ENCODE measurements around the gene MYO5B. TPM values are rescaled to one million over a fixed set of nuclear protein-coding genes. Genes with fewer than 3 reads are reported as not detected.
A peak's percentile ranks its signal among the peaks of the same experiment; 100 is the strongest.

MYO5B gene
- total RNA-seq, 1 experiment from 2014 or later = 32.1 TPM

DNA sequence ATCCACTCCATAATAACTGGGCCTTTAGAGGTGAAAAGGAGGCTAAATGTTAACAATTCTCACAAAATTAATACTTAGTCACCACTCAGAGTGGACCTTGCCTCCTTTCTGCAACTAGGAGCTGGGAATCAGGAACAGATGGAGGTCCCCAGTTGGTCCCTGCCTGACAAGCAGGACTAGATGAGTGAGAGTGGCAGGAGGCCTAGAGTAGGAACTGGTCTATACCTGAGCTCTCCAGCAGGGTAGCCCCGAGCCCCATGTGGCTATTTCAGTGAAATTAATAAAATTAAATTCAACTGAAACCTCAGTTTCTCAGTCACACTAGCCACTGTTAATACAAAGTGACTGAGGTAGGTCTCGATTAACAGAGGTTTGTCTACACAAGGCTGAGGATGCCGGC, 150.5 kb downstream of the MYO5B start:
- H3K4me1 ChIP-seq (ENCODE audit: control insufficient read depth in 1 of 2, insufficient read depth in 2 of 2, low read length in 2 of 2) = no peaks in the 10 kb centered on the region
- no peaks in the 10 kb centered on the region for H4K20me1 ChIP-seq (ENCODE audit: insufficient read depth)
- no peak overlapping the region for H3K4me2 ChIP-seq (ENCODE audit: low read length)
- TF ChIP-seq ZFX (IDR thresholded peaks at IDR 0.05) (no peak), FOSL1 (IDR thresholded peaks at IDR 0.05; ENCODE audit: low read depth) (no peak), POLR2AphosphoS5 (IDR thresholded peaks at IDR 0.05; ENCODE audit: low read depth, low read length) (no peak)
- TF ChIP-seq, protein P1, sequence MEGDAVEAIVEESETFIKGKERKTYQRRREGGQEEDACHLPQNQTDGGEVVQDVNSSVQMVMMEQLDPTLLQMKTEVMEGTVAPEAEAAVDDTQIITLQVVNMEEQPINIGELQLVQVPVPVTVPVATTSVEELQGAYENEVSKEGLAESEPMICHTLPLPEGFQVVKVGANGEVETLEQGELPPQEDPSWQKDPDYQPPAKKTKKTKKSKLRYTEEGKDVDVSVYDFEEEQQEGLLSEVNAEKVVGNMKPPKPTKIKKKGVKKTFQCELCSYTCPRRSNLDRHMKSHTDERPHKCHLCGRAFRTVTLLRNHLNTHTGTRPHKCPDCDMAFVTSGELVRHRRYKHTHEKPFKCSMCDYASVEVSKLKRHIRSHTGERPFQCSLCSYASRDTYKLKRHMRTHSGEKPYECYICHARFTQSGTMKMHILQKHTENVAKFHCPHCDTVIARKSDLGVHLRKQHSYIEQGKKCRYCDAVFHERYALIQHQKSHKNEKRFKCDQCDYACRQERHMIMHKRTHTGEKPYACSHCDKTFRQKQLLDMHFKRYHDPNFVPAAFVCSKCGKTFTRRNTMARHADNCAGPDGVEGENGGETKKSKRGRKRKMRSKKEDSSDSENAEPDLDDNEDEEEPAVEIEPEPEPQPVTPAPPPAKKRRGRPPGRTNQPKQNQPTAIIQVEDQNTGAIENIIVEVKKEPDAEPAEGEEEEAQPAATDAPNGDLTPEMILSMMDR (IDR thresholded peaks at IDR 0.05 in 2 of 3, conservative IDR thresholded peaks at IDR 0.05 in 1 of 3; ENCODE audit: borderline replicate concordance in 1 of 3, insufficient read depth in 1 of 3, low read depth in 2 of 3, low read length in 2 of 3) = peak in 2 of 3 experiments; percentile 25 to 31; a peak in 2 of 6 replicates
- no peaks in the 10 kb centered on the region for H3K79me2 ChIP-seq (ENCODE audit: insufficient read depth, low read length)
- POLR2A ChIA-PET = no interaction called here
- BruUV-seq (replicated peaks) = no TSS peak
- RAD21 ChIA-PET (ENCODE audit: low non-redundant PET in 1 of 2, low total read pairs in 2 of 2, uncharacterized antibody in 2 of 2, unreplicated experiment in 2 of 2) = no interaction called here
- CTCF ChIA-PET = interaction anchor here (1.3 kb wide), 1 partner anchor 159 kb away, joined by 5 read pairs; no protein-coding TSS in a partner anchor
- no peak overlapping the region for H3K4me3 ChIP-seq (replicated peaks in 1 of 2; ENCODE audit: low read depth in 1 of 2, low read length in 2 of 2)
- H3K36me3 ChIP-seq (ENCODE audit: control insufficient read depth in 1 of 2, insufficient read depth in 2 of 2, low read length in 2 of 2) = no peaks in the 10 kb centered on the region
- no peak overlapping the region for H2AFZ ChIP-seq (ENCODE audit: low read depth, low read length, poor library complexity, severe bottlenecking)
- intact Hi-C loops (cut with micrococcal nuclease) = no loop called here
- no peaks in the 10 kb centered on the region for H3K9me3 ChIP-seq (ENCODE audit: control insufficient read depth in 1 of 2, insufficient read depth in 1 of 2, low read depth in 1 of 2, low read length in 2 of 2)
- H3K27me3 ChIP-seq (ENCODE audit: insufficient read depth, low read length) = no peaks in the 10 kb centered on the region
- H3K9ac ChIP-seq (ENCODE audit: low read length) = no peak overlapping the region
- H3K27ac ChIP-seq (ENCODE audit: low read depth, low read length) = no peak overlapping the region
- no peak for DNase-seq (ENCODE audit: low read depth, low spot score)
- H3K9me2 ChIP-seq (ENCODE audit: insufficient read depth) = no peaks in the 10 kb centered on the region
- ATAC-seq = peak; percentile 90

DNA sequence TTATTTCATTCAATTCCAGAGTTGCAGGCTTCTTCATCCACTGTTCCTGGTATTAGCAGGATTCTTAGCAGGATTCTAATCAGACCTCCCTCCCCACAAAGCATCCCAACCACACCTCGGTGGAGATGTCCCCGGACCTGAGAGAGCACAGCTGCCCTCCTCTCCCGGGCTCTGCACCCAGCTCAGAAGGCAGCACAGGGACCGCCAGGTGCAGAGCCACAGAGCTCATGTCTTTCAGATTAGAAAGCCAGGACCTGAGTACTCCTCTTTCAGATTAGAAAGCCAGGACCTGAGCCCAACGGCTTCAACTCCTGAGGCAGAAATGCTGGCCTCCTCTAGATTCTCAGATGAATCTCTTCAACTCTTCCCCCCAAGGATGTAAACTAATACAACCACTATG, 152.3 kb downstream of the MYO5B start:
- H3K36me3 ChIP-seq (ENCODE audit: control insufficient read depth in 1 of 2, insufficient read depth in 2 of 2, low read length in 2 of 2) = no peaks in the 10 kb centered on the region
- ATAC-seq (no peak), DNase-seq (ENCODE audit: low read depth, low spot score) (no peak)
- no TSS peak for BruUV-seq (replicated peaks)
- intact Hi-C loops (cut with micrococcal nuclease) = no loop called here
- POLR2A ChIA-PET = no interaction called here
- H3K4me3 ChIP-seq (replicated peaks in 1 of 2; ENCODE audit: low read depth in 1 of 2, low read length in 2 of 2) = no peak overlapping the region
- peaks cover 6 to 10% of the 10 kb centered on the region in 2 experiments for H3K4me1 ChIP-seq (ENCODE audit: control insufficient read depth in 1 of 2, insufficient read depth in 2 of 2, low read length in 2 of 2)
- no peak overlapping the region for H3K9ac ChIP-seq (ENCODE audit: low read length)
- H3K9me2 ChIP-seq (ENCODE audit: insufficient read depth) = no peaks in the 10 kb centered on the region
- no peaks in the 10 kb centered on the region for H3K27me3 ChIP-seq (ENCODE audit: insufficient read depth, low read length)
- no peaks in the 10 kb centered on the region for H4K20me1 ChIP-seq (ENCODE audit: insufficient read depth)
- CTCF ChIA-PET = no interaction called here
- no peak overlapping the region for H3K4me2 ChIP-seq (ENCODE audit: low read length)
- H3K79me2 ChIP-seq (ENCODE audit: insufficient read depth, low read length) = no peaks in the 10 kb centered on the region
- no peak overlapping the region for H2AFZ ChIP-seq (ENCODE audit: low read depth, low read length, poor library complexity, severe bottlenecking)
- no peaks in the 10 kb centered on the region for H3K9me3 ChIP-seq (ENCODE audit: control insufficient read depth in 1 of 2, insufficient read depth in 1 of 2, low read depth in 1 of 2, low read length in 2 of 2)
- H3K27ac ChIP-seq (ENCODE audit: low read depth, low read length) = no peak overlapping the region
- RAD21 ChIA-PET (ENCODE audit: low non-redundant PET in 1 of 2, low total read pairs in 2 of 2, uncharacterized antibody in 2 of 2, unreplicated experiment in 2 of 2) = no interaction called here
- TF ChIP-seq TCF7L2 (IDR thresholded peaks at IDR 0.05; ENCODE audit: borderline replicate concordance, extremely low read depth, insufficient read depth, insufficient read length) (no peak), EZH2 (IDR thresholded peaks at IDR 0.05) (no peak), ZFX (IDR thresholded peaks at IDR 0.05) (no peak), EGR1 (IDR thresholded peaks at IDR 0.05; ENCODE audit: low read depth) (no peak), EZH2phosphoT487 (IDR thresholded peaks at IDR 0.05; ENCODE audit: borderline replicate concordance) (no peak), POLR2AphosphoS5 (IDR thresholded peaks at IDR 0.05; ENCODE audit: low read depth, low read length) (no peak), JUND (IDR thresholded peaks at IDR 0.05) (no peak), CEBPB (IDR thresholded peaks at IDR 0.05; ENCODE audit: low read depth) (no peak)
- TF ChIP-seq, protein P2, sequence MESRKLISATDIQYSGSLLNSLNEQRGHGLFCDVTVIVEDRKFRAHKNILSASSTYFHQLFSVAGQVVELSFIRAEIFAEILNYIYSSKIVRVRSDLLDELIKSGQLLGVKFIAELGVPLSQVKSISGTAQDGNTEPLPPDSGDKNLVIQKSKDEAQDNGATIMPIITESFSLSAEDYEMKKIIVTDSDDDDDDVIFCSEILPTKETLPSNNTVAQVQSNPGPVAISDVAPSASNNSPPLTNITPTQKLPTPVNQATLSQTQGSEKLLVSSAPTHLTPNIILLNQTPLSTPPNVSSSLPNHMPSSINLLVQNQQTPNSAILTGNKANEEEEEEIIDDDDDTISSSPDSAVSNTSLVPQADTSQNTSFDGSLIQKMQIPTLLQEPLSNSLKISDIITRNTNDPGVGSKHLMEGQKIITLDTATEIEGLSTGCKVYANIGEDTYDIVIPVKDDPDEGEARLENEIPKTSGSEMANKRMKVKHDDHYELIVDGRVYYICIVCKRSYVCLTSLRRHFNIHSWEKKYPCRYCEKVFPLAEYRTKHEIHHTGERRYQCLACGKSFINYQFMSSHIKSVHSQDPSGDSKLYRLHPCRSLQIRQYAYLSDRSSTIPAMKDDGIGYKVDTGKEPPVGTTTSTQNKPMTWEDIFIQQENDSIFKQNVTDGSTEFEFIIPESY (IDR thresholded peaks at IDR 0.05; ENCODE audit: extremely low read depth, insufficient replicate concordance, low read length) = no peak
- TF ChIP-seq, protein P3, sequence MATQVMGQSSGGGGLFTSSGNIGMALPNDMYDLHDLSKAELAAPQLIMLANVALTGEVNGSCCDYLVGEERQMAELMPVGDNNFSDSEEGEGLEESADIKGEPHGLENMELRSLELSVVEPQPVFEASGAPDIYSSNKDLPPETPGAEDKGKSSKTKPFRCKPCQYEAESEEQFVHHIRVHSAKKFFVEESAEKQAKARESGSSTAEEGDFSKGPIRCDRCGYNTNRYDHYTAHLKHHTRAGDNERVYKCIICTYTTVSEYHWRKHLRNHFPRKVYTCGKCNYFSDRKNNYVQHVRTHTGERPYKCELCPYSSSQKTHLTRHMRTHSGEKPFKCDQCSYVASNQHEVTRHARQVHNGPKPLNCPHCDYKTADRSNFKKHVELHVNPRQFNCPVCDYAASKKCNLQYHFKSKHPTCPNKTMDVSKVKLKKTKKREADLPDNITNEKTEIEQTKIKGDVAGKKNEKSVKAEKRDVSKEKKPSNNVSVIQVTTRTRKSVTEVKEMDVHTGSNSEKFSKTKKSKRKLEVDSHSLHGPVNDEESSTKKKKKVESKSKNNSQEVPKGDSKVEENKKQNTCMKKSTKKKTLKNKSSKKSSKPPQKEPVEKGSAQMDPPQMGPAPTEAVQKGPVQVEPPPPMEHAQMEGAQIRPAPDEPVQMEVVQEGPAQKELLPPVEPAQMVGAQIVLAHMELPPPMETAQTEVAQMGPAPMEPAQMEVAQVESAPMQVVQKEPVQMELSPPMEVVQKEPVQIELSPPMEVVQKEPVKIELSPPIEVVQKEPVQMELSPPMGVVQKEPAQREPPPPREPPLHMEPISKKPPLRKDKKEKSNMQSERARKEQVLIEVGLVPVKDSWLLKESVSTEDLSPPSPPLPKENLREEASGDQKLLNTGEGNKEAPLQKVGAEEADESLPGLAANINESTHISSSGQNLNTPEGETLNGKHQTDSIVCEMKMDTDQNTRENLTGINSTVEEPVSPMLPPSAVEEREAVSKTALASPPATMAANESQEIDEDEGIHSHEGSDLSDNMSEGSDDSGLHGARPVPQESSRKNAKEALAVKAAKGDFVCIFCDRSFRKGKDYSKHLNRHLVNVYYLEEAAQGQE (IDR thresholded peaks at IDR 0.05; ENCODE audit: low read depth) = no peak
- TF ChIP-seq, protein P4, sequence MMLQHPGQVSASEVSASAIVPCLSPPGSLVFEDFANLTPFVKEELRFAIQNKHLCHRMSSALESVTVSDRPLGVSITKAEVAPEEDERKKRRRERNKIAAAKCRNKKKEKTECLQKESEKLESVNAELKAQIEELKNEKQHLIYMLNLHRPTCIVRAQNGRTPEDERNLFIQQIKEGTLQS (IDR thresholded peaks at IDR 0.05) = no peak
